Tibial nerve (tissue), 3 donors: Measurements from ENCODE around the gene RNF123.

ENCODE experiments used
- CTCF ChIP-seq, 5 experiments: fragments of 200-600 bp in 3 of 5; fragments of 450-650 bp in 2 of 5; sonication (generic) in 3 of 5; IDR thresholded peaks; one replicate each; pipeline ENCODE4 v1.5.1; 2016 to 2019; ENCODE audit warnings: antibody characterized with exemption in 5 of 5, mild to moderate bottlenecking in 3 of 5, moderate library complexity in 2 of 5
- POLR2A ChIP-seq, 2 donors: fragments of 450-650 bp; IDR thresholded peaks; one replicate each; pipeline ENCODE4 v1.6.1; 2017; ENCODE audit warnings: antibody characterized with exemption in 2 of 2, mild to moderate bottlenecking in 2 of 2, moderate library complexity in 2 of 2

- no peak for TF ChIP-seq CTCF (IDR thresholded peaks at IDR 0.05)
- no peak for TF ChIP-seq POLR2A (IDR thresholded peaks at IDR 0.05)
Measured at GRCh38 chr3:49661281-49661680, 28.1 kb upstream of the RNF123 start.
